ENCODE results near the gene GALNT2.

- TF ChIP-seq CTCF (conservative IDR thresholded peaks at IDR 0.05; ENCODE audit: low read depth in 2 of 2) = no peak
- no peak for TF ChIP-seq CREB1 (CRISPR knock-in tag; IDR thresholded peaks at IDR 0.05; ENCODE audit: low read depth)
- no peak for TF ChIP-seq POLR2AphosphoS5 (IDR thresholded peaks at IDR 0.05; ENCODE audit: low read depth)
- no peak for TF ChIP-seq EZH2 (IDR thresholded peaks at IDR 0.05; ENCODE audit: low read depth, unreplicated experiment)
- no peak for TF ChIP-seq REST (IDR thresholded peaks at IDR 0.05; ENCODE audit: unreplicated experiment)
- no peak for TF ChIP-seq EZH2phosphoT487 (IDR thresholded peaks at IDR 0.05; ENCODE audit: unreplicated experiment)
- TF ChIP-seq ZNF114 (CRISPR knock-in tag; IDR thresholded peaks at IDR 0.05) = no peak
- TF ChIP-seq NANOG (IDR thresholded peaks at IDR 0.05; ENCODE audit: borderline replicate concordance) = no peak
- no peak for TF ChIP-seq JUNB (IDR thresholded peaks at IDR 0.05; ENCODE audit: unreplicated experiment)
- no peak for TF ChIP-seq ZNF331 (CRISPR knock-in tag; IDR thresholded peaks at IDR 0.05; ENCODE audit: low read depth)
- TF ChIP-seq STAT1 (IDR thresholded peaks at IDR 0.05; ENCODE audit: unreplicated experiment) = no peak
Observed at GRCh38 chr1:230206976-230207375, 139.9 kb downstream of the GALNT2 start.

Data from GM23338 (cell line).